Stimulated activated naive CD4-positive, alpha-beta T cell treated with Interleukin-2 at 50 U/mL for 16 hours (primary cell): ENCODE results near the gene RMND5B.
A peak's percentile ranks its signal among the peaks of the same experiment; 100 is the strongest.
"Not testable (repeated sequence)": the region's sequence is repeated elsewhere in the genome, so short reads cannot be mapped to it uniquely, and the experiment has no call there.

Source experiments
- DNase-seq: peaks from one replicate; lab custom pipeline; 2025; lab: John Stamatoyannopoulos, UW

Gene RMND5B

GRCh38 chr5:178113841-178114324, 16.9 kb upstream of the RMND5B start:
- DNase-seq: no peak

- DNase-seq: peak; percentile 31
Measured at GRCh38 chr5:178114325-178115135, 16.3 kb upstream of the RMND5B start.

GRCh38 chr5:178115136-178115813, 15.5 kb upstream of the RMND5B start:
- no peak for DNase-seq

DNA sequence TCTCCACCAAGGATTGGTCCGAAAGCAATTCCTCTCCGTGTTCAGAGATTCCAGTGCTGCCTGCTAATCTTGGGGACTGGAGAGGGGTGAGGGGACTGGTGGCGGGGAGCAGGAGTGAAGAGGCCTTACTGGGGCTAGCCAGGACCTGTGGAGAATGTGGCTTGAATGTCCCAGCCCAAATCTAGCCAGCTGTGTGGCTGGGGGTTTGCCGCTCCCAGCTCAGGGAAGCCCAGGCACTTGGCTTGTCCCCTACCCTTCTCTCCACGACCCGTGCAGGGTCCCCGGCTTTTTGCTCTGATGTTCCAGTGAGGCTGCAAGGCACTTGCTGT, 15.0 kb upstream of the RMND5B start:
- no peak for DNase-seq

DNA sequence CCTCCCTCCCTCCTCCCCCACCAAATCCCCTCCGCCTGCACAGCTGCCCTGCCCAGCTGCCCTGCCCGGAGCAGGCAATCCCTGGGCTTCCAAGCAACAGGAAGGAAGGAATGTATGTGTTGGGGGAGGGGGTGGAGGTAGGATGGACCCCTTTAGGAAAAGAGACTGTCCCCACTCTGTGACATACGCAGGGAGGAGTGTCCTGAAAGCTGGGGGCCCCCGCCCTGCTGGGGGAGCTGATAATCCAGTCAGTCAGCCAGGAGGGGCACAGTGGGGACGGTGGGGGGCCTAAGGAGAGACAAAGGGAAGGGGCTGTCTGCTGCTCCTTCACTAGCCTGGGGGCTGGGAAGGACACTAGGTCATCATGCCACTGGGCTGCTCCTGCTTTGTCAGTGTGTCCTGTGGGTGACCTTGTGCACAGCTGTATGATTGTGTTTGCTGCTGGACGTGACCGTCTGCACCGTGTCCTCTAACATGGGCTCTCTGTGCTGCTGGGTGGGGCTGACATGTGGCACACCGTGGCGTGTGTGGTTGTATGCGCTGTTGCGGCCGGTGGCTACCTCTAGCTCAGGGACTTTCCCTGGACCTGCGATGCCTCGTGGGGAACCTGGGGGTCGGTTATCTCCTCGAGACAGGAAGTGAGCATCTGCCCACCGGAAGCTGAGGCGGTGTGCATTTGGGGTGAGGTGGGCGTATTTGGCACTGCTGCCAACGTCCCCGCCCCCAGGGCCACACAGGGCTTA, 14.5 kb upstream of the RMND5B start:
- DNase-seq: peak; percentile 66

DNA sequence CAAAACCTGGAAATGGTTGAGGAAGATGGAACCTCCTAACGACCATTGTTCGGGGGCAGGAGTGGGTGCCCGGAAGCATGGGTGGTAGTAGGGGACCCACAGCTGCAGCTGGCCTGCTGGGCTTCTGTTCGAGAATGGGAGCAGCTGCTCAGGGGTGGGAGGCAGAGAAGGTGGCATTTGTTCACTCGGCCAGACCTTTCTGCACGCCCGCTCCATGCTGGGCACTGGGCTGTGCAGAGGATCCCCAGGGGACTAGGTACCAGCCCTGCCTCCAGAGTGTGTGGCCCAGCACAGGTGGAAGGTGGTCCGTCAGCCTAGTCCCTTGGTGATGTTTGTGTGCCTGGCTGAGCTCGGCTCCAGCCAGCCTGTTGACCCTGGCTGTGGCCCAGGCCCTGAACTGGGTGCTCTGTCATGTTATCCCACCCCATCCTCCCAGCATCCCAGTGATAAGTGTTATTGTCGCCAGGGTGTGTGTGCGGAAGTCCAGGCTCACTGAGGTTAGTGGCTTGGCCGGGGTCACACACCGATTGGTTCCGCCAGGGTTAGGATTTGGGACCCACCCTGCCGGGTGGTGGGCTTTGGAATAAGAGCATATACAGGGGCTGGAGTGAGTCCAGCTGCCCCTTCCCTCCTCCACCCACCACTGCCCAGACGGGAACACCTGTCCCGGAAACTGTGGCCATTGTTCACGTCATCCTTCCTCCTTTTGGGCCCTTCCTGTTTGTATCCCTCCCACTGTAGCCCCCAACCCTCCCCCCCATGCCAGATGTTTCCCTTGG, 12.7 kb upstream of the RMND5B start:
- DNase-seq: no peak

- DNase-seq: no peak
Measured at GRCh38 chr5:178119915-178120606, 10.8 kb upstream of the RMND5B start.

DNA sequence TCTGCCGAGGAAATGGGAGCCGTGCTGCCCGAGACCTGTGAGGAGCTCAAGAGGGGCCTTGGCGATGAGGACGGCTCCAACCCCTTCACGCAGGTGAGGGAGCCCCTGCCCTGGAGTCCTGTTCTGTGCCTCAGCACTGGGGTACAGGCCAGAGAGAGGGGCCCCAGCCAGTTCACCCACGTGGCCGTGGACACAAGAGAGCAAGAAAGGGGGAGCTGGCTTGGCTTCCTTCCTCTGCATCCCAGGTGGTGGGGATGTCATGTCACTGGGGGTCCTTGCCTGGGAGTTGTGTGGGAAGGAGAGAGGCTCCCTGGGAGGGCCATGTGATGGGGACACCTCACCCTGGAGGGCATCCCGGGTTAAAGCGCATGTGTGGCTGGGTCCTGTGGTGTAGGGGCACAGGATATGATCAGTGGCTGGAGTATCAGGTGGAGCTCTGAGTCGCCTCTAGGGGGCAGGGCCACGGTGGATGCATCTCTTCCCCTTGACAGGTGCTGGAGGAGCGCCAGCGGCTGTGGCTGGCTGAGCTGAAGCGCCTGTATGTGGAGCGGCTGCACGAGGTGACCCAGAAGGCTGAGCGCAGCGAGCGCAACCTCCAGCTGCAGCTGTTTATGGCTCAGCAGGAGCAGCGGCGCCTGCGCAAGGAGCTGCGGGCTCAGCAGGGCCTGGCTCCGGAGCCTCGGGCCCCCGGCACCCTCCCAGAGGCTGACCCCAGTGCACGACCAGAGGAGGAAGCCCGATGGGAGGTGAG, 10.0 kb upstream of the RMND5B start:
- peak; percentile 74 for DNase-seq

DNA sequence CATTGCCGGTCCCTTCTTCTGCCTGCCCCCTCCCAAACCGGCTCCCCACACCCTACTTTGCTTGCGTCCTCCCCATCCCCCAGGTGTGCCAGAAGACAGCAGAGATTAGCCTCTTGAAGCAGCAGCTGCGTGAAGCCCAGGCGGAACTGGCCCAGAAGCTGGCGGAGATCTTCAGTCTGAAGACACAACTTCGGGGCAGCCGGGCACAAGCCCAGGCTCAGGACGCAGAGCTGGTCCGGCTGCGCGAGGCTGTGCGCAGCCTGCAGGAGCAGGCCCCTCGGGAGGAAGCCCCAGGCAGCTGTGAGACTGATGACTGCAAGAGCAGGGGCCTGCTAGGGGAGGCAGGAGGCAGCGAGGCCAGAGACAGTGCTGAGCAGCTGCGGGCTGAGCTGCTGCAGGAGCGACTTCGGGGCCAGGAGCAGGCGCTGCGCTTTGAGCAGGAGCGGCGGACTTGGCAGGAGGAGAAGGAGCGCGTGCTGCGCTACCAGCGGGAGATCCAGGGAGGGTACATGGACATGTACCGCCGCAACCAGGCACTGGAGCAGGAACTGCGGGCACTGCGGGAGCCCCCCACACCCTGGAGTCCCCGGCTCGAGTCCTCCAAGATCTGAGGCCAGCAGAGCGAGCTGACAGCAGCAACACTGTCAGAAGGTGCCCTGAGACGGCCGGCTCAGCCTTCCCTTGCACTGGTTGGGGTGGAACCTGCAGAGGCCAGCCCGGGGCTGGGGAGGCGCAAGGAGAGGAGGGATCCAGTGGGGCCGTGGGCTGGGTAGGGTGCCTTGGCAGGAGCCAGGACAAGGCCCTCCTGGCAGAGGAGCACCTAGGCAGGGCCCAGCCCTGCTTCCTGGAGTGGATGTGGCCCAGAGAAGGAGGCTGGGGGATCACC, 9.2 kb upstream of the RMND5B start:
- no peak for DNase-seq

DNA sequence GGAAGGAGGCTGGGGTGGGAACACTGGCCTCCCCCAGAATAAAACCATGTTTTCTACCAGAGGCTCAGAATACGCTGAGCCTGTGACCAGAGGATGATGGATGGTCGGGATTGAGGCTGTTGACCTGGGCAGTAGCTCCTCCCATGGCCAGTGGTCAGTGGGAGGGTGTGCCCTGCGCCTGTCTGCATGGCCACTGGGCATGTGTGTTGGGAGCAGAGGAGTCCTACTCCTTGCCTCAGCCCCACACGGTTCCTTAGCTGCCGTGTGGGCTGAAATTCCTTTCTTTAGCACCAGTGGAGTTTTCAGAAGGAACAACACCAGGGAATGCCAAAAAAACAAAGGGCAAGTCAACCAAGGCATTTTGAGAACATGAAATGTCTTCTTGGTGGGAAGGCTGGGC, 8.5 kb upstream of the RMND5B start:
- DNase-seq: no peak

- no peak for DNase-seq
Measured at GRCh38 chr5:178123094-178123965, 7.5 kb upstream of the RMND5B start.

DNA sequence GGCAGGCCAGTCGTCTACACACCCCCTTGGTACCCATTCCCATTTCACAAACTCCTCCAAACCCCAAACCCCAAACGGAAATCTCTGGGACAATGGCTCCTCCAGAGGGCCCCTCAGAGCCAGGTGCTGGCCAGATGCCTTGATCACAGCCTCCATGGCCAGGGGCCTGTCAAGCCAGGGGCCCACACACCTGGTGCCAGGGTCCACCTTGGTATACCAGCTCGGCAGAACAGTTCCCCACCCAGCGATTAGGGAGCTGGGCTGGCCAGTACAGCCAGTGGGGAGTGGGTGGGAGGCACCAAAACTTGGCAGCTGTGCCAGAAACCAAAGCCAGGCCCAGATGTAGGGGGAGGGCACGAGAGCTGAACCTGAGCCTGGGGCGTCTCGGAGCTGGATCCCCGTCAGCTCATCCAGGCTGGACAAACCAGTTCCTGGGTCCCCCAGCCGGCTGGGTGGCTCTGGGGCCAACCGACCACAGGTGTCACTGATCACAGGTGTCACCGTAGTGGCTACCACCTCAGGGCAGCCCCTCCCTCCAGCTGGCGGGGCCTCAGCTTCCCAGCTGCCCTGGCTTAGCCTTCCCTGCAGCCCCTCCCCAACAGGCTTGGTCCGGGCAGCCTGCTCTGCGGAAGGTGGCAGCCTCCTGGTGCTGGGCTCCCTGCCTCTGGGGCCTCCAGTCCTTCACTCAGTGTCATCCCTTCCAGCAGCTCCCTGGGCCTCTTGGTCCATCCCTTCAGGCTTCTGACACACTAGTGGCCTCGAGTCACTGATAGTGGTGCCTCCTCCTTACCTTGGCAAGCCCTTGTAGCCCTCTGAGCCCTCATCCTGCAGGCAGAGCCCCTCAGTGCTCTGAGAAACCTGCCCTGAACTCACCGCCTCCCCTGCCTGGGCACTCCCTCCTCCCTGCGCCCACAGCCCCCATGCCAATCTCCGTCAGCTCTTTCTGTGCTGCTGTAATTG, 6.6 kb upstream of the RMND5B start:
- DNase-seq: no peak

- DNase-seq: no peak
Measured at GRCh38 chr5:178125253-178125906, 5.4 kb upstream of the RMND5B start.

DNA sequence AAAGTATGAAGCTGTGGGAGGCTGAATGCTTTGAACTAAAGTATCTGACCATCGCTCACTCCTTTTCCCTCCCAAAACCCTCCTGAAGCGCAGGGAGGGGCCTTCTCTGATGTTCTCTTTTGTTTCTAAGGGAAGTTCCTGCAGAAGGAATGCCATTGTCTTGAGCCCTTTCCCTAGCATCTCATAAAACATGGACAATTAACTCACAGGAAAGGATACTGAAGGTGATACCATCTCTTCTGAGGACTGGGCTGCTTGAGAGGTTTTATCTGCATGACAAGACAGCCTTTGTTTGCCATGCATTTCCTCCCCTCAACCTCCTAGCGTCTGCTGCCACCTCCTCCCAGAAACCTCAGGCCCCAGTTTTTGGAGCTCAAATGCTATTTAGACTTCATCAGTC, 4.3 kb upstream of the RMND5B start:
- no peak for DNase-seq

- DNase-seq: not testable (repeated sequence)
Measured at GRCh38 chr5:178127300-178128009, 3.4 kb upstream of the RMND5B start.

- DNase-seq: no peak
Measured at GRCh38 chr5:178129296-178129695, 1.5 kb upstream of the RMND5B start.
